ENCODE measurements around the gene MCMBP.

DNA sequence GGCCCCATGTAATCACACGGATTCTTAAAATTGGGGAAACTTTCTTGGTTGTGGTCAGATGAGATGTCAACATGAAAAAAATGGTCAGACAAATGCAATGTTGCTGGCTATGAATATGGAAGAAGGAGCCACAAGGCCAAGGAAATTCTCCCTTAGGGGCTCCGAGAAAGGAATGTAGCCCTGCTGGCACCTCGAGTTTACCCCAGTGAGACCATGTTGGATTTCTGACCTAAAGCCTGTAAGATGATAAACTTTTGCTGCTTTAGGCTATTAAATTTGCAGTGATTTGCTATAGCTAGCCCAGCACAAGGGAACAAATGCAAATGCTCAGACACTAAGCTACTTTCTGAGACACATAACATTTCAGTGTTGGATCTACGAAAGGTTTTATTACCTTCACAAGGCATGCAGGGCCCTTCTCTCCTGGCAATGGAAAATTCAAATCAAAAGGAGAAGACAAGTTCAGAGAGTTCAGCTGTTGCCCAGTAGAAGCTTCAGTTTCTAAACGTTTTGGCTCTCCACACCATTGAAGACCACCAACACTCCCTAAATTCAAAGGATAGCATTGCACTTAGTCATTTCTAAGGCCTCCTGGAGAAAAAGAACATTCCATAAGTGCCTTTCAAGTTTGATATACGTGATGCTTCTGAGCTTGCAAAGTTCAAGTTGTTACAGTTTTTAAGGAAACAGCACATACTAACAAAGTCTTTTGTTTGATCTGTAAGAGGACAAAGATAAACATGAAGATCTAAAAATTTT is 23.4 kb downstream of the MCMBP start:
- TF ChIP-seq POLR2A (IDR thresholded peaks at IDR 0.05; ENCODE audit: low read depth, low read length): no peak
- no peak for TF ChIP-seq CTCF (IDR thresholded peaks at IDR 0.05; ENCODE audit: extremely low read depth in 1 of 2, insufficient read depth in 1 of 2, low read depth in 1 of 2, low read length in 2 of 2)
- no peak for TF ChIP-seq GATA2 (IDR thresholded peaks at IDR 0.05; ENCODE audit: insufficient read depth, insufficient read length, low read depth, low read length)
- no peak for TF ChIP-seq JUN (IDR thresholded peaks at IDR 0.05; ENCODE audit: borderline replicate concordance, insufficient read depth, insufficient read length, low read depth)
- TF ChIP-seq EZH2 (IDR thresholded peaks at IDR 0.05; ENCODE audit: borderline replicate concordance, low read depth, low read length, severe bottlenecking): no peak
- TF ChIP-seq MYC (IDR thresholded peaks at IDR 0.05; ENCODE audit: low read depth, low read length): no peak
- no peak for TF ChIP-seq POLR2AphosphoS5 (IDR thresholded peaks at IDR 0.05; ENCODE audit: insufficient read depth, low read depth, low read length)
- no peak for TF ChIP-seq MAX (IDR thresholded peaks at IDR 0.05; ENCODE audit: insufficient read depth, insufficient read length)

Measured in endothelial cell of umbilical vein (primary cell).